HG03064 (cell line): ENCODE data around the gene FYB1.

Source experiments
- ATAC-seq: cut with Tn5 transposase; IDR thresholded peaks from one replicate; pipeline ENCODE4 v1.9.1; 2021; ENCODE audit warnings: low read depth; ENCODE audit not compliant: unreplicated experiment

FYB1 gene

DNA sequence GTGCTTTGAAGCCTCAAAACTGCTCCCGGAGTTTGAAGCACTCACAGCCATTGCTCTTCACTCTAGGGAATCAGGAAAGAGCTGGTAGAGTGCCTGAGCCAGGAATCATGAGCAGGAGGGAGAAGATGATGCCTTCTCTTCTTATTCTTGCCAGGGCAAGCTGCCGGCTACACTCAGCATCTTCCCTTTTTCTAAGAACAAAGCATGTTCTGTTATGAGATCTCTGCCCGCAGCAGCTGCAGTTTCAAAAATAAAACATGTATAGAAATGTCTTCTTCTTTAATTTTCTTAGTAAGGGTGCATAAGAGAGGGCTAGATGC is 87.3 kb downstream of the FYB1 start:
- no peak for ATAC-seq

DNA sequence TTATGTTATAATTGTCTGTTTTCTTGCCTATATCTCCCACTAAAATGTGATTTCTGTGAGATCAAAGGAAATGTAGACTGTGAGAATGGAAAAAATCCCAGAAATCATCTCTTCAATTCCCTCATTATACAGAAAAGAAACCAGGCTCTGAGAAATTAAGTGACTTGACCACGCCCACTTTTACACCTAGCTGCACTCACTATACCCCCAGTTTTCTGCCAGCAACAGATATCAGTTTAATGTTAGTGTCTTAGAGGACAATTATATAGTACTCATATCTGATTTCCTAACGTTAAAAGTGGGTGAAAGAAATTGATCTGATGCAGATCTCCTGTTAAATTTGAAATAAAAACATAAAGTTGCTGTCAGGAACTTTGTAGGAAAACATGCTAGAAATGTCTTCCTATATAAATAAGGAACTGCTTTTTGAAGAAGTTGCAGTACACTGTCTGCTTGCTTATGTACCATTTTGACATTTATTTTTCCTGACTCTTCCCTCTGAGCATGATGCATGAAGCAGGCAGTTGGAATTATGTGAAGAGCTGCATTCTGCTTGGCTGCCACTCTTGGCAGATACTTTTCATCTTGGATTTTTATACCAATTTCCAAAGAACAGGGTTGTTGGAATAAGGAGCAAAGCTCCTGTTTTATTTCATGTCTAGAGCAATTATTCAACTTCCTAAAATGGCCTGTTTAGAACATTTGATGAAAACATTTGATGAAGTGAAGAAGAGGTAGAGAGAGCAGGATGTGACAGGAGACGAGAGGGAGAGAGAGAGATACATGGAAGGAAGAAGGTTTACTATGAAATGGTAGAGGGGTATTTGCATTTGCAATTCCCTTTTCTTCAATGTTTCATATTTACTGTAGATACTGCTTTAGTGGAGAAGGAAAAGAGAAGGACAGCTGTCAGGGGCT is 87.9 kb downstream of the FYB1 start:
- no peak for ATAC-seq

DNA sequence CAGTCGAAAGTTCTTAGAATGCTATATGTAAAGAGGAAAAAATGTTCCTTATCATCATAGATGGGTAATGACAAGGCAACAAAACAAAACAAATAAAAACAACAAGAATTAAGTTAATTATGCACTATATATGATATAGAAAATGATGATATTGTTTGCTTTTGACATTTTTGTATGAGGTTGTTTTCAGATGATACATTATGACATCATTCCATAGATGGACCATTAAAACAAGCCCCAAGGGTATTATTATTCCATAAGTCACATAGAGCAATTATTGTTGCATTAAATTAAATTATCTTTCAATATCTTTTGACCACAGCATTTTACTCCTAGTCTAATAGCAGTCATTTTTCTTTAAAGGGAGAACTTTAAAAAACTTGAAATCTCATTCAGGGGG is 88.6 kb downstream of the FYB1 start:
- ATAC-seq = no peak

DNA sequence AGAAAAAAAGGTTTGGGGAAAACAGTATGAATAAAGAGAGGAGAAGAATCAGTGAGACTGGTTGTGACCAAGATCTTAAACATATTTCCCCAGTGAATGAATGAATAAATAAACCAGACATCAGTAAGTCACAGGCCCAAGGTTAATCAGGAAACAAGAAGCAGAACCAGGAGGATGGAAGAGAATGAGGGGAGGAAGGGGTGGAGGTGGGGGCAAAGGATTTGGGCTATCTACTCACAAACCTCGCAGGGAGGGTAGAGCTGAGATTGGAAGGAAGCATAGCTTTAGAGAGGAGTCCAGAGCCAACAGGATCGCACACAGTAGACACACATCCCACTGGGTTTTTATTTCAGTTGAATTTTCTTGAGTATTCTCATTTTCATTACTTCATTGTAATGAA is 97.4 kb downstream of the FYB1 start:
- ATAC-seq = no peak

DNA sequence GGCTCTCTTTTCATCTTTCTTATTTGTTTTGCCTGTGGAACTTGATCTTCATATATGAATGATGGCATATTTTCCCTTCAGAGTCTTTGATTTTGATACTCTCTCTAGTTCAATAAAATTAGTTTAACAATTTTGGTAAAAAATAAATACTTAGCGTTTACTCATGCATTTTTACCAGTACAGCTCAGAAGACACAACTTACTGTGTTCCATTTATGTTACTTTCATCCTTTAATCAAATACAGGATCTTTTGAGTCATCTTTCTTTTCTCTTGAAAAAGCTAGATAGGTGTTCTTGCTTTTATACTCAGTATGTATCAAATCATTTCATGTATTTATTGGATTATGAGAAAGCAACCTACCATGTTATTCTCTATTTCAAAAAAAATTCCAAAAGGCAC is 98.0 kb downstream of the FYB1 start:
- ATAC-seq = no peak

DNA sequence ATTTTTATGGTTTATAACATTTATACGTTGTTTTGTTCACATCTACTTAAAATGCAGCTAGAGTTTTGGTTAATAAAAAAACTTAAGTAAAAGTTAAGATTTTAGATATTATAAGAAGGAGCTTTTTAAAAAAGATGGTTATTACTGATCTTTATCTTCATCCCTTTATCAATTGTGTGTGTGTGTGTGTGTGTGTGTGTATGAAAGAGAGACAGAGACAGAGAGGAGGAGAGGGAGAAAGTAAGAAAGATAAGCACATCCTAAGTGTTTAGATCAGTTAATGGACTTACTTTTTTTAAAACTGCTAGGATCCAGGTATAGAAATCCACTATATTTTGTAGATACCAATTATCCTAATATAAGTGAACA is 99.3 kb downstream of the FYB1 start:
- no peak for ATAC-seq

DNA sequence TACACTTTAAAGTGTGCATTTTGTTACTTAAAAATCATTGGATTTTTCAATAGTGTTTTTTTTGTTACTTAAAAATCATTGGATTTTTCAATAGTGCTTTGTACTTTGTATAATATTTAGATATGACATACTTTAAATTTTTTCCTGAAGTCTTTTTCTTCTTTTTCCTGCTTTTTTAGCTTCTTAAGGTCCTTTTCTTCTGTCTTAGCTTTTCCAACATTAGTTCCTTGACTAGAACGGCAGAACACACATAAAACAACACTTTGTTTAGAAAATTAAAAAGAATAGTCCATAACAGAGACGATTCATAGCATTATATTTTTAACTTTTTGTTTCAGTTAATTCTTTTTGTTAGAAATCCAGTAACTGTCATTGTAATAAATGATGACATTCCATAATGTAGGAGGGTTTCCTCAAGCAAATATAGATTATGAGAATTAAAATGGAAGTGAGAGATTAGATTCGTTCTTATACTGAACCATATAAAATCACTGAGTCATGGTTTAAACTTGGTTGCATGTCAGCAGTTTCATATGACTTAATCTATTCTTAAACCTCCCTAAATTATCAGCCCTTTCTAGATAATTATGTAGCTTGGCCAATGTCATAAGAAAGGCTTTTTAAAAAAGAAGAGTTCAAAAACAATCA is 99.8 kb downstream of the FYB1 start:
- ATAC-seq = no peak

DNA sequence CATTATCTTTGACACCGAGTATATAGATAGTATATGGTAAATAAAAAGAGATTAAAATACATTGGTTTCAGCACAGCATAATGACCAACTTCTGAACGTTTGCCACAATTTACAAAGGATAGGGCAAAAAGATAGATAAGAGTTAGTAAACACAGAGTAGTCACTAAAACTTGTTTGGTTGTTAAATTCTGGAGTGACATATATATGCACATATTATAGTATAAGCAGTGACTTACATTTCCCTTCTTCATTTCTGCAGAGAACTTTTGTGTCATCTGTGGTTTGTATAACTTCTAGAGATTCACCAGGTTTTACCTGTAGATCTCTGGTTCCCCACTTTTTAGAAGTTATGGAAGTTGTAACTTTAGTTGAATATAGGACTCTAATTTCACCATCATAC is 100.7 kb downstream of the FYB1 start:
- ATAC-seq = no peak

DNA sequence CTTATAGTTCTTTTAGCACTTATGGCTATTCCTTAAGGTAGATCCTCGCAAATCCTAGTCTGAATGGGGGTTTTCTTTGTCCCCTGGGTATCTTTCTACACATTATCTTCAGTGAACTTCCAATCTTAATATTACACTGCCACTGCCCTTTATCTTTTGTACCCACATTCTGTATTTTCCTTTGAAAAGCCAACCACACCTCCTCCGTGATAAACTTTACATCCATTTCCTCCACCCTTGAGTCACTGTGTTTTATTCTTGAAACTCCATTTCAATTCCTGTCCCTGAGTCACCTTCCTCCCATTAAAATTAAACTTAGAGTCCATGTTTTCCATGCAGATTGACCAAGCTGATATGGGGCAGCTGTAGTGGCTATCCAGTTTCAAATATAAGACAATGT is 102.0 kb downstream of the FYB1 start:
- no peak for ATAC-seq

DNA sequence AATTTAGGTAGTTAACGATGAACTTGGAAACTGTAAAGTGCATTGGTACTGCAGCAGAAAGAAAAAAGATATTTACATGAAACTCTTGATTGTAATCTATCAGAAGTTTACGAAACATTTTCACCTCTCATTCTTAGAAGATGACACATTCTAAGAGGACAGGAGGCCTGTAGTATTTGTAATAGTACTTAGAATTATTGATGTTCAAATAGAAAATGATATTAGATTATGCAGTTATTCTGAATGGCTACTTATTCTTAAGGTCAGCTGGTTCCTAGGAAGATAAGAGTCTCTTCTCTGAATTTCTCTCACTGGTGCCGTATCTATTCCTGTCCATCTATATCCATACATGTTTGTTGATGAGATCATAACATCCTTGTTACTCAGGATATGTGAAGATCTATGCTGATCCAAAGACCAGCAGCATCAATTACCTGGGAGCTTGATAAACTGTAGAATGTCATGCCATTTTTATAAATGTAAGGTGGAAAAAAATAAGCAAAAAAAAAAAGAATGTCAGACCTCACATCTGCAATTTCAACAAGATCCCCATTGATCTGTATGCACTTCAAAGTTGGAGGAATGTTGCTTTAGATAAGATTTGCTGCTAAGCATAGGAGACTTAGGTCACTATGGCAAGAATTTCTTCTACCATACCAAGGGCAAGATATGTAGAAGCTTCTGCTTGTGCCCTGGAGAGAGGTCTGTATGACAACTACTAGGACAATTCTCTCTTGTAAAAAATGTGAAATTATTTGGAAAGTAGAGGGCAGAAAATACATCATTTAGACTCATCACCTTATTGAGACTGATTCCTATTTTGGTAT is 102.8 kb downstream of the FYB1 start:
- ATAC-seq = no peak

DNA sequence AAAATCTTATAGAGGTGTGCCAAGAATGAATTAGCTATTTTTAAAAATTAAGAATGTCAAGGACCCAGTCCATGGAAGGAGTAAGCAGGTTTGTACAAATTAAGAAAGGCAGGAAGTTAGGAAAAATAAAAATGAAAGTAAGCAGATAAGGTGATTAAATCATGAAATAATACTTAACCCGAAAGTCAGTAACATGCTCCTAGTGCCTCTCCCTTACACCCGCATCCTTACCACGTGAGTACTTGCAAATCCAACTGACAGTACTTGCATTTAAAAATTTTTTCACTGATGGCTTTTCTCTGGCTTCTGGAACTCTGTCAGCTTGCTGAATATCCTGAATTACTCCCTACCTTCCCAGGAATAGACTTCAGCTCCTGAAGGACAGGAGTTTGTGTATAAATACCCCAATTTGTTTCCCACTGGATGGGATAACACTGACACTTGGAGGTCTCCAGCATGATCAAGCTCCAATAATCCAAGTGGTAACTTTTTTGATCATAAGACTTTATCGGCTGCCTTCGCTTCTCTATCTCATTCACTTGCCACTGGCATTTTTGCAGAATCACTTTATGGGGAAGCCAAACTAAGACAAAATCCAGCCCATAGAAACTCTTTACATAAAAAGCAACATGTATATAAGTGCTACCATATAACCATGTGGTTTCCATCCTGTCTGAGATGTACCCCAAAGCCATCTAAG is 103.6 kb downstream of the FYB1 start:
- ATAC-seq = no peak

DNA sequence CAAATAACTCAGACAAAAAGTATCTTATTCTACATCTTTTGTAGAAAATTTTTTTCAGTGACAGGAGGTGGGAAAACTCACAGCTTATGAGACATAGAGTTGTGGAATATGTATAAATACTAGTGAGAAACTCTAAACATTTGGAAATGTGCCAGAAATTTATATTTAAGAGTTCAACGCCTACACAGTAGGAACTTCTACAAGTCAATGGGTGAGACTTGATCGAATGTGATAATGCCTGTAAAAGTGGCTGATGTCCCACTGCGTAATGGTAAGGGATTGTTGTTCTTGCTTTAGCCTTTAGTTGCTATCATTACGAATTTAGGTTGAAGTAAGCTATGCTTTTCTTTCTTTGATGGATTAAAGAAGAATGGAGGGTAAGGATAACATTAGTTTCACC is 105.2 kb downstream of the FYB1 start:
- ATAC-seq = no peak

DNA sequence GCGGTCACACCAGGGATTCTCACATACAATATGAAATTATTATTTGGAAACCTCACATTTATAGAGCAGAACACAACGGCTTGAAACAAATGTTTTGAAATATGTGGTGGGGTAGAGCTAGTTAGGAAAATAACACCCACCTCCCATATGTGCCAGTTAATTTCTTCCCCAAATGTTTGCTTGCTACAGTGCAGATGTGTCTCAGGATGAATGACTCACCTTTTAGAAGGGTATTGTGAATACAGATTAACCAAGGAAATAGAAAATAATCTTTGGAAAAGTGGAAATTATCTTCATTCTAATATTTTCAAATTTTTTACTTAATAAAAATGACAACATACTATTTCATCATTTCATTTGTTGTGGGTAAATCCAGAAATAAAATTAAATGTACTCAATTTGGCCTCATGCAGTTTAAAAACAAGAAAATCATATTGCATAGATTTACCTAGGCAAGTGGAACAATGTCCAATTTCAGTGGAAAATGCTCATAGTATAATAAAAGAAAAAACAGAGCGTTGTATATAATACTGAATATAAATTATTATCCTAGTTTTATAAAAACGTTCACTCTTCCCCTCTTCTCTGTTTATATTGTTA is 105.9 kb downstream of the FYB1 start:
- no peak for ATAC-seq

DNA sequence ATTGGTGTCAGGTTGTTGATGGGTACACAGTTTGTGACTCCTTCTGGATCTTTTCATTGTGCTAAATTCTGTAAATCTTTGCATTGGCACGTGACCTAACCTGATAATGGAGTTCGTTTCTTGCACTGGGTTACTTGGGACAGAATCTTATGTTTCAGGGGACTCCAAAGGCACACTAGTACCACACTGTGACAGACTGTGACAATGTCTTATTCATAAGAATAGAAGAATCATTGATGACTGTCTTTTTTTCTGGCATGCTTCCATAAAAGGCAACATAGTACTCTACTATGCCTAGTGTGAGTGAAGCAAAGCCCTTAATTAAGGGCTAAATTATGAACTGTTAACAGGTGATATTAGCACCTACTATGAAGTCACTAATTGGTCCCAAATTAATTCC is 109.8 kb downstream of the FYB1 start:
- ATAC-seq = no peak

DNA sequence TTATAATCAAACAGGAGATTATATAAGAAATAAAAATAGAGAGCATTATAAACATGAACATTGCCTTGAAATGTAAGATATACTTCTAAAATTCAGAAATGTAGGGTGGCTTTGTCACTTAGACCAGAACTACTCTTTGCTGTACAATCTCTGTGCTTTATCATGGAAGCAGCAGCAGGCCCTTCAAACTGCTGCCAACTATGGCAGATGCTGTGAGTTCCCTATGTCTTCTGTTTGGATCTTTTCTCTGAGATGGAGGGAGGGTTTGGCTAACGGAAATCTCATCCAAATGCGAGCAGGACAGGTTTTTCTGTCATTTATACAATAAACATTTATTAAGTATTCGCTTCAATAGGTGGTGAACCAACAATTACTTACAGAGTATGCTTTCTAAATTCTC is 110.4 kb downstream of the FYB1 start:
- ATAC-seq = no peak

DNA sequence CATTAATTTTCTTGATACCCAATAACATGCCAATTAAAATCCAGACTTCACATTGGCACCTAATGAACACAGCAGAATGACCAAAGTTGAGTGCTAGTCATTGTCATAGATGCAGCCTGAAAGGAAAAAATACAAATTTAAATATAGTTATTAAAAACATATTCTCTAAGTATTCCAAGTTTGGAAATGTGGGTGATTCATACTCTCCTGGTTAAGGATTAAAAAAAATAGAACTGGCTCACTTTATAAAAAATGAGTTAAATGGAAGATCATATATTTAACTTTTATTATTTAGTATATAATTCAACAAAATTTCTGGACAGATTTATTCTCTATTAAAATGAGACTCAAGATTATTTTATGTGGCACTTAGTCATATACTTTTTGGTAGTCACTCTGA is 112.0 kb downstream of the FYB1 start:
- ATAC-seq = no peak

DNA sequence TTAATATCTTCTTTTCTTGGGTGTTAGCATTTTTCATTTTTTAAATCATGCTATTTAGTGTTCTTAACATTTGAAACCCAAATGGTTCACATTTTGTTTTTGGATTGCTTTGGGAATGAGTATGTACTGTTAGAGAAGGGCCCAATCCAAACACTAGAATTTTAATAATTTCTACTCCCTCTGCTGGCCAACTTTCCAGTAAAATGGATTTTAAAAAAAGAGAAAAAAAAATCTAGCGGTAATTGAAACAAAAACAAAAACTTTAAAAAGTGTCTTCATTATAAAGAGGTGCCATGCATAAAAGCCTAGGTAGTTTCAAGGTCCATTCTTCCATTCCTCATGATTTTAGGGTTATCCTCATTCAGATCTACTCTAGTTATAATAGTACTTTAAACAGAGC is 113.0 kb downstream of the FYB1 start:
- no peak for ATAC-seq

DNA sequence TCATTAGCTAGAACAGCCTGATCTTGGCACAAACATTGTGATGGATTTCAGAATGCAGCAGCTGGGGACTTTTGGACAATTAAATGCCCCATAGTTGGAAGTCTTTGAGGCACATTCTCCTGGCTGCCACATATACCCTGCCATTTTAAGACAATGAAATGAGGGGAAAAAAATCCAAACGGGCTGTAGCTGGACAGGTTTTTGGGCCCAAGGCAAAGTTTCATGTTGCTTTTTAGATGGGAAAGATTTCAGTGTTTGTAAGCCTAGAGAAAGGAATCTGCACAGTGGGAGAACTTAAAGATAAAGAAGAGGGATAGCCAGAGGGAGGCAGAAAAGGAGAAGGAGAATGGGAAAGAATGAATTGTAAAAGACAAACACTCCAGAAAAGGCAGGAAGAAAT is 115.1 kb downstream of the FYB1 start:
- no peak for ATAC-seq

DNA sequence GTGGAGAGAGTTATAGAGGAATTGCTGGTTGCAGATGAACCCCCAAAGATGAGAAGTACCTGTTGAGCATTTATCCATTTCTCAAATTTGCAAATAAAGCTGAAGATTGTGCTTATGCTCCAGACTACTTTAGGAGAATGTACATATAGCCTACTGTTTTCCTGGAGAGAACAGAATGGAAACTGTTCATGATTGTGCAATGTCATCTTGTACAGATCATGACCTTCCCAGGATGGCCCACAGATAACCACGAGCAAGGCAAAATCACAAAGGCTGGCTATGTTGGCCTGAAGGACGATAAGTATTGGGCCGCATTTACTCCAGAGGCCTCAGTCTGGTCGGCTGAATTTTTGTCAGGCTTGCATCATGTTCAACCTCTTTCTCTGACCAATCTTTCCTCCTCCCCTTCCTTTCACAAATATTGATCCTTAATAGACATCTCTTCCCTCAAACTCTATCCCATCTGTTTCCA is 116.6 kb downstream of the FYB1 start:
- ATAC-seq = no peak

DNA sequence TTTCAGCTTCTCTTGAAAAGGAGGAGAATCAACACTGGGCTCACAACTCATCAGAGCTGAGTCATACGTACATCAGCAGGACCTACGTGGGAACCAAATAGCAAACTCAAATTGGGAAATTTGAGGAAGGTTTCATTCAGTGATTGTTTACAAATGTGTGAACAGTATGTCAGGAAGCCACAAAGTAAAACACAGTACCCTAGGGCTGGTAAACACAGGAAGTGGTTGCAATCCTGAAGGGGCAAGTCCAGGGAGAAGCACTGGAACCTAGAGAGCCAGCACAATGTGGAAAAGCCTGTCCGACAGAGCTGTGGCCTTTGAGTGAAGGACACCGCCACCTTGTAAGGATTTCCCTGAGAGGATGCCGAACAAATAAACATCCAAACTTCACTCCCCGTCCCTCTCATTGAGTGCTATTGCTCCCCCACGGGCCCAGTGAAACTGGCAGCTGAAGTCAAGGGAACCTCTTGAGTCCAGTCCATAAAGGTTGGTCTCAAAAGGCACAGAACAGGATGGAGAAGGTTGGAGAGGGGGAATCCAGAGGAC is 118.4 kb downstream of the FYB1 start:
- no peak for ATAC-seq
